ENCODE data around the gene WDR90. TPM values are rescaled to one million over a fixed set of nuclear protein-coding genes. Genes with fewer than 3 reads are reported as not detected.

The WDR90 gene
- total and polyA plus RNA-seq, 8 donors, result 14.7 to 91.3 (median 22.3) TPM

GRCh38 chr16:670485-671352, 21.6 kb downstream of the WDR90 start:
- intact Hi-C loops (cut with DNase I), result no loop called here
- Histone ChIP-seq H3K9me3 (no peaks in the 10 kb centered on the region), H3K27me3 (no peaks in the 10 kb centered on the region), H3K4me1 (peaks cover 0 to 10% (median 7%) of the 10 kb centered on the region in 3 donors), H3K27ac (no peak overlapping the region), H3K4me3 (no peak overlapping the region), H3K36me3 (peaks cover 6 to 35% (median 32%) of the 10 kb centered on the region in 3 donors)
- DNase-seq, result peak in 1 of 6 donors; percentile 84
- WGBS, 2 donors, result 93 to 96% methylated on average over 51 to 52 of the region's 52 CpGs
- FAIRE-seq, result no peak
- no peak for TF ChIP-seq CTCF (IDR thresholded peaks at IDR 0.05)
- ATAC-seq, result no peak

GRCh38 chr16:671353-672131, 22.4 kb downstream of the WDR90 start:
- intact Hi-C loops (cut with DNase I), result no loop called here
- no peaks in the 10 kb centered on the region for H3K27me3 ChIP-seq
- H3K4me3 ChIP-seq, result no peak overlapping the region
- no peaks in the 10 kb centered on the region for H3K9me3 ChIP-seq
- FAIRE-seq (no peak), ATAC-seq (no peak), DNase-seq (peak in 1 of 6 donors; percentile 83)
- peaks cover 0 to 10% (median 7%) of the 10 kb centered on the region in 3 donors for H3K4me1 ChIP-seq
- H3K27ac ChIP-seq, result no peak overlapping the region
- 87 to 89% methylated on average over 39 to 40 of the region's 40 CpGs for WGBS, 2 donors
- TF ChIP-seq CTCF (IDR thresholded peaks at IDR 0.05), result no peak
- peaks cover 6 to 35% (median 32%) of the 10 kb centered on the region in 3 donors for H3K36me3 ChIP-seq

- peaks cover 0 to 9% (median 7%) of the 10 kb centered on the region in 3 donors for H3K4me1 ChIP-seq
- intact Hi-C loops (cut with DNase I), result no loop called here
- no peaks in the 10 kb centered on the region for H3K9me3 ChIP-seq
- ATAC-seq (no peak), DNase-seq (peak in 1 of 6 donors; percentile 79), FAIRE-seq (no peak)
- H3K27ac ChIP-seq, result no peak overlapping the region
- 93 to 95% methylated on average over 19 of the region's 19 CpGs for WGBS, 2 donors
- peaks cover 6 to 35% (median 32%) of the 10 kb centered on the region in 3 donors for H3K36me3 ChIP-seq
- H3K4me3 ChIP-seq, result no peak overlapping the region
- TF ChIP-seq CTCF (IDR thresholded peaks at IDR 0.05), result no peak
- H3K27me3 ChIP-seq, result no peaks in the 10 kb centered on the region
These were observed 23.2 kb downstream of the WDR90 start for GRCh38 chr16:672371-672770.

- DNase-seq (peak in 1 of 6 donors; percentile 80), FAIRE-seq (no peak), ATAC-seq (no peak)
- intact Hi-C loops (cut with DNase I), result no loop called here
- Histone ChIP-seq H3K27ac (no peak overlapping the region), H3K36me3 (peaks cover 6 to 35% (median 32%) of the 10 kb centered on the region in 3 donors), H3K9me3 (no peaks in the 10 kb centered on the region), H3K27me3 (no peaks in the 10 kb centered on the region), H3K4me3 (no peak overlapping the region), H3K4me1 (peaks cover 0 to 5% (median 5%) of the 10 kb centered on the region in 3 donors)
- WGBS, 2 donors, result 95 to 97% methylated on average over 21 of the region's 21 CpGs
- no peak for TF ChIP-seq CTCF (IDR thresholded peaks at IDR 0.05)
These were observed 23.7 kb downstream of the WDR90 start for GRCh38 chr16:672851-673250.
